ENCODE results near the gene RAB3A. TPM values are rescaled to one million over a fixed set of nuclear protein-coding genes. Genes with fewer than 3 reads are reported as not detected.

Gene RAB3A
- total and polyA plus RNA-seq, 9 of the 15 experiments (the other 6 are each of a cell fraction or from before 2014, with no cell fraction given): 0.17 to 5.1 (median 0.90) TPM; not detected in 1

DNA sequence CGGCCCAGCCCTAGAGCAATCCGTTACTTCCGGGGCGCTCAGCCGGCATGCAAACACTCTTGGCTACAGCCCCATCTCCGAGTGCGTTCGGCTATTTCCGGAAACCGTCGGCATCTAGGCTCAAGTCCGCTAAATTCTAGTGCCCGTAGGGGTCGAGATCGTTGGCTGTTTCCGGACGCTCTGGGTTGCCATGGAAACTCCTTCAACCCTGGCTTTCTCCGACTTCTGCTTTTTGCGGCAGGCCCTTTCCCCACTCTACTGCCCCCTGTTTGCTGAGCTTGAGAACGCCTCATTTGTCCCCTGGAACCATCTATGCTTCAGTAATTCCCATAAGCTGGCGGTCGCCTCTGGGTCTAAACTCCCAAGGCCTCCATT, 51.4 kb downstream of the RAB3A start (continued):
- TF ChIP-seq, protein P1, sequence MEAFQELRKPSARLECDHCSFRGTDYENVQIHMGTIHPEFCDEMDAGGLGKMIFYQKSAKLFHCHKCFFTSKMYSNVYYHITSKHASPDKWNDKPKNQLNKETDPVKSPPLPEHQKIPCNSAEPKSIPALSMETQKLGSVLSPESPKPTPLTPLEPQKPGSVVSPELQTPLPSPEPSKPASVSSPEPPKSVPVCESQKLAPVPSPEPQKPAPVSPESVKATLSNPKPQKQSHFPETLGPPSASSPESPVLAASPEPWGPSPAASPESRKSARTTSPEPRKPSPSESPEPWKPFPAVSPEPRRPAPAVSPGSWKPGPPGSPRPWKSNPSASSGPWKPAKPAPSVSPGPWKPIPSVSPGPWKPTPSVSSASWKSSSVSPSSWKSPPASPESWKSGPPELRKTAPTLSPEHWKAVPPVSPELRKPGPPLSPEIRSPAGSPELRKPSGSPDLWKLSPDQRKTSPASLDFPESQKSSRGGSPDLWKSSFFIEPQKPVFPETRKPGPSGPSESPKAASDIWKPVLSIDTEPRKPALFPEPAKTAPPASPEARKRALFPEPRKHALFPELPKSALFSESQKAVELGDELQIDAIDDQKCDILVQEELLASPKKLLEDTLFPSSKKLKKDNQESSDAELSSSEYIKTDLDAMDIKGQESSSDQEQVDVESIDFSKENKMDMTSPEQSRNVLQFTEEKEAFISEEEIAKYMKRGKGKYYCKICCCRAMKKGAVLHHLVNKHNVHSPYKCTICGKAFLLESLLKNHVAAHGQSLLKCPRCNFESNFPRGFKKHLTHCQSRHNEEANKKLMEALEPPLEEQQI (IDR thresholded peaks at IDR 0.05): no peak
- TF ChIP-seq KLF13 (tag; IDR thresholded peaks at IDR 0.05; ENCODE audit: borderline replicate concordance, low read depth) (no peak), ZNF318 (IDR thresholded peaks at IDR 0.05; ENCODE audit: borderline replicate concordance in 1 of 2, low read depth in 1 of 2) (no peak; a peak in 1 of 4 replicates), ZNF551 (CRISPR knock-in tag; IDR thresholded peaks at IDR 0.05) (no peak), ARID3B (CRISPR knock-in tag; IDR thresholded peaks at IDR 0.05; ENCODE audit: borderline replicate concordance) (no peak), RBM17 (IDR thresholded peaks at IDR 0.05; ENCODE audit: borderline replicate concordance, low read depth, low read length) (no peak), SP1 (CRISPR knock-in tag; IDR thresholded peaks at IDR 0.05) (peak; percentile 90), PRMT5 (CRISPR knock-in tag; IDR thresholded peaks at IDR 0.05) (no peak)
- TF ChIP-seq, protein P2, sequence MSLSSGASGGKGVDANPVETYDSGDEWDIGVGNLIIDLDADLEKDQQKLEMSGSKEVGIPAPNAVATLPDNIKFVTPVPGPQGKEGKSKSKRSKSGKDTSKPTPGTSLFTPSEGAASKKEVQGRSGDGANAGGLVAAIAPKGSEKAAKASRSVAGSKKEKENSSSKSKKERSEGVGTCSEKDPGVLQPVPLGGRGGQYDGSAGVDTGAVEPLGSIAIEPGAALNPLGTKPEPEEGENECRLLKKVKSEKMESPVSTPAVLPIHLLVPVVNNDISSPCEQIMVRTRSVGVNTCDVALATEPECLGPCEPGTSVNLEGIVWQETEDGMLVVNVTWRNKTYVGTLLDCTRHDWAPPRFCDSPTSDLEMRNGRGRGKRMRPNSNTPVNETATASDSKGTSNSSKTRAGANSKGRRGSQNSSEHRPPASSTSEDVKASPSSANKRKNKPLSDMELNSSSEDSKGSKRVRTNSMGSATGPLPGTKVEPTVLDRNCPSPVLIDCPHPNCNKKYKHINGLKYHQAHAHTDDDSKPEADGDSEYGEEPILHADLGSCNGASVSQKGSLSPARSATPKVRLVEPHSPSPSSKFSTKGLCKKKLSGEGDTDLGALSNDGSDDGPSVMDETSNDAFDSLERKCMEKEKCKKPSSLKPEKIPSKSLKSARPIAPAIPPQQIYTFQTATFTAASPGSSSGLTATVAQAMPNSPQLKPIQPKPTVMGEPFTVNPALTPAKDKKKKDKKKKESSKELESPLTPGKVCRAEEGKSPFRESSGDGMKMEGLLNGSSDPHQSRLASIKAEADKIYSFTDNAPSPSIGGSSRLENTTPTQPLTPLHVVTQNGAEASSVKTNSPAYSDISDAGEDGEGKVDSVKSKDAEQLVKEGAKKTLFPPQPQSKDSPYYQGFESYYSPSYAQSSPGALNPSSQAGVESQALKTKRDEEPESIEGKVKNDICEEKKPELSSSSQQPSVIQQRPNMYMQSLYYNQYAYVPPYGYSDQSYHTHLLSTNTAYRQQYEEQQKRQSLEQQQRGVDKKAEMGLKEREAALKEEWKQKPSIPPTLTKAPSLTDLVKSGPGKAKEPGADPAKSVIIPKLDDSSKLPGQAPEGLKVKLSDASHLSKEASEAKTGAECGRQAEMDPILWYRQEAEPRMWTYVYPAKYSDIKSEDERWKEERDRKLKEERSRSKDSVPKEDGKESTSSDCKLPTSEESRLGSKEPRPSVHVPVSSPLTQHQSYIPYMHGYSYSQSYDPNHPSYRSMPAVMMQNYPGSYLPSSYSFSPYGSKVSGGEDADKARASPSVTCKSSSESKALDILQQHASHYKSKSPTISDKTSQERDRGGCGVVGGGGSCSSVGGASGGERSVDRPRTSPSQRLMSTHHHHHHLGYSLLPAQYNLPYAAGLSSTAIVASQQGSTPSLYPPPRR (CRISPR knock-in tag; IDR thresholded peaks at IDR 0.05; ENCODE audit: borderline replicate concordance): no peak
